ENCODE results near the gene ANO7. TPM values are rescaled to one million over a fixed set of nuclear protein-coding genes. Genes with fewer than 3 reads are reported as not detected.

The ANO7 gene
- total and polyA plus RNA-seq, 2 of the 8 experiments (the other 6 are each of a cell fraction or from before 2014, with no cell fraction given), result 3.2 to 6.9 TPM

DNA sequence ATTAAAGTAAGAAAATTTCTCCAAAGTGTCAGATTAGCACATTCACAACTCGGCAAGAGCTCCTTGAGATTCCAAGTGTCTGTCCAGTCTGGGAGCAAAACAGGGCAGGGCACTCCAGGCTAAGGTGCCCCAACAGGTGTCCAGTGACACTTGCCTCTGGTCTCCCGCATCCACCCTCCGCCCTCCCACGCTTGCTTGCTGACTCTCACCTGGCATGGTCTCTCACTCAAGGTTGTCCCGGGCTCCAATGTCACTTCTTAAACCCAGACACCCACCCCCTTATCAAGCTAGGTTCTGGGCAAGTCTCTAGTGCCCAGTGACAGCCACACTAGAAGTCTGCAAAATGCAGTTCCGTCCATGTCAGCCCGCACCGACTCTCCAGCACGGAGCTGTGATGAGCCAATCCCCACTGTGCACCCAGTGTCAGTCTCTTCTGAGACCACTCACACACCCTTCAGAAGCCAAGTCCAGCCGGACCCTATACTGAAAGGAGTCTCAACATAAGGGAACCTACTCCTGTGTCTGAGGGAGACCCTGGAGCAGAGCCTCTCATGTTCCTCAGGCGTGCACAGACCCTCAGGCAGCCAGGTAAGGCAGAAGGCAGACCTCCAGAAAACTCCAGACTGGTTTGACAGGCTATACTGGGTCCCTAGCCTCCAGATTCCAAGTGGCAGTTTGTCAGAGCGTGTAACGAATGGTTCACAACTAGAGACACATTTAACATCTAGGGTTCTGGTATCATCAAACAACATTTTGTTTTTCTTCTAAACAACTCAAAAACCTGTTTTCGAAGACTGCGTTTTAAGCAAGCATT is 81.4 kb downstream of the ANO7 start:
- Histone ChIP-seq H3K27me3 (replicated peaks in 1 of 4; ENCODE audit: control insufficient read depth in 3 of 4, extremely low read depth in 1 of 4, insufficient read depth in 3 of 4, low read length in 3 of 4) (no peaks in the 10 kb centered on the region), H3K23ac (ENCODE audit: insufficient read length) (no peak overlapping the region), H3K9ac (replicated peaks in 1 of 4; ENCODE audit: extremely low read depth in 1 of 4, low read depth in 3 of 4, low read length in 3 of 4) (no peak overlapping the region), H3K4me3 (ENCODE audit: extremely low read depth in 1 of 4, insufficient read depth in 2 of 4, low read depth in 3 of 4, low read length in 4 of 4) (no peak overlapping the region), H3K4me2 (ENCODE audit: insufficient read depth in 1 of 2, low read depth in 2 of 2, low read length in 2 of 2) (no peak overlapping the region; a peak in 1 of 4 replicates), H2BK15ac (ENCODE audit: low read length) (no peak overlapping the region), H2BK120ac (replicated peaks; ENCODE audit: low read depth, low read length) (no peak overlapping the region), H3K9me3 (ENCODE audit: insufficient read depth in 2 of 2, low read depth in 1 of 2, low read length in 1 of 2) (no peaks in the 10 kb centered on the region), H2BK12ac (ENCODE audit: low read depth, low read length) (no peak overlapping the region), H2BK20ac (ENCODE audit: low read length) (no peak overlapping the region), H3K27ac (ENCODE audit: low read depth, low read length) (no peak overlapping the region), H3K4me1 (replicated peaks in 1 of 4; ENCODE audit: control insufficient read depth in 3 of 4, insufficient read depth in 4 of 4, low read length in 3 of 4) (peaks cover 0 to 14% (median 3%) of the 10 kb centered on the region in 4 experiments; a peak in 5 of 7 replicates), H4K8ac (ENCODE audit: extremely low read depth, insufficient read depth, low read length) (no peak overlapping the region), H3K4ac (replicated peaks; ENCODE audit: insufficient read length, low read depth, low read length) (no peak overlapping the region), H4K91ac (replicated peaks; ENCODE audit: insufficient read length, low read length) (no peak overlapping the region), H3K56ac (replicated peaks; ENCODE audit: insufficient read length, low read depth, low read length) (no peak overlapping the region), H2BK5ac (ENCODE audit: low read depth, low read length) (no peak overlapping the region), H3K79me2 (ENCODE audit: control insufficient read depth in 1 of 2, insufficient read depth in 2 of 2, low read length in 2 of 2) (peaks cover 10 to 63% of the 10 kb centered on the region in 2 experiments), H4K5ac (ENCODE audit: insufficient read length, low read depth, low read length) (no peak overlapping the region), H4K20me1 (replicated peaks in 1 of 2; ENCODE audit: control insufficient read depth in 1 of 2, insufficient read depth in 2 of 2, low read length in 2 of 2) (peaks cover 18 to 53% of the 10 kb centered on the region in 2 experiments), H2AK5ac (ENCODE audit: low read depth, low read length) (no peak overlapping the region), H3K14ac (ENCODE audit: insufficient read length) (no peak overlapping the region), H2AFZ (ENCODE audit: low read length) (no peak overlapping the region), H3K36me3 (ENCODE audit: control insufficient read depth in 2 of 4, insufficient read depth in 4 of 4, low read length in 3 of 4) (peaks cover 0 to 24% (median 5%) of the 10 kb centered on the region in 4 experiments; a peak in 5 of 8 replicates), H3K23me2 (ENCODE audit: low read depth, low read length) (peaks cover 8% of the 10 kb centered on the region; the same call in 1 of the 2 replicates), H3K18ac (ENCODE audit: extremely low read depth, low read length) (no peak overlapping the region), H3K79me1 (ENCODE audit: low read depth, low read length) (peaks cover 38% of the 10 kb centered on the region)
- DNase-seq (ENCODE audit: low read depth in 1 of 2, low spot score in 2 of 2) (no peak), FAIRE-seq (no peak)
- WGBS, 2 experiments (ENCODE audit: extremely low coverage in 1 of 2, insufficient coverage in 1 of 2, insufficient read length in 1 of 2, insufficient replicate concordance in 2 of 2, low coverage in 1 of 2, low lambda C conversion rate in 2 of 2, missing lambda C conversion rate in 1 of 2), result 95% methylated on average over 15 of the region's 15 CpGs; no CpG with 5 or more reads in 1 of the 2 experiments
- TF ChIP-seq TAF7 (optimal IDR thresholded peaks at IDR 0.05; ENCODE audit: borderline replicate concordance, low read depth, low read length), result no peak
- TF ChIP-seq, protein P1, sequence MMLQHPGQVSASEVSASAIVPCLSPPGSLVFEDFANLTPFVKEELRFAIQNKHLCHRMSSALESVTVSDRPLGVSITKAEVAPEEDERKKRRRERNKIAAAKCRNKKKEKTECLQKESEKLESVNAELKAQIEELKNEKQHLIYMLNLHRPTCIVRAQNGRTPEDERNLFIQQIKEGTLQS (IDR thresholded peaks at IDR 0.05; ENCODE audit: insufficient read depth, low read depth, low read length), result no peak
- no peak for TF ChIP-seq EGR1 (IDR thresholded peaks at IDR 0.05; ENCODE audit: borderline replicate concordance, low read depth, low read length)
- TF ChIP-seq NRF1 (IDR thresholded peaks at IDR 0.05; ENCODE audit: low read depth, low read length), result no peak
- TF ChIP-seq SIN3A (conservative IDR thresholded peaks at IDR 0.05 in 1 of 2, IDR thresholded peaks at IDR 0.05 in 1 of 2; ENCODE audit: low read depth in 1 of 2, low read length in 2 of 2), result no peak
- ChIA-PET POLR2A (ENCODE audit: partially characterized antibody) (interaction anchor here (0.9 to 3.0 kb wide), 2 partner anchors 11 to 46 kb away, joined by 4 to 9 read pairs; partner anchors contain the start of genes HDLBP and SEPTIN2), CTCF (ENCODE audit: partially characterized antibody) (interaction anchor here (1.0 to 1.3 kb wide), 2 partner anchors 10 to 49 kb away, joined by 3 read pairs; no protein-coding TSS in a partner anchor)
